ENCODE results near the gene PTPRE. TPM values are rescaled to one million over a fixed set of nuclear protein-coding genes. Genes with fewer than 3 reads are reported as not detected.

Gene PTPRE
- total RNA-seq, 1 experiment from 2014 or later, result 0.70 TPM

- Histone ChIP-seq H4K91ac (ENCODE audit: insufficient read length, low read depth, low read length) (no peak overlapping the region), H2BK5ac (ENCODE audit: insufficient read length, low read length) (no peak overlapping the region), H2BK120ac (ENCODE audit: low read depth, low read length, poor library complexity, severe bottlenecking) (no peak overlapping the region), H3K27me3 (ENCODE audit: insufficient read depth, low read length) (no peaks in the 10 kb centered on the region; the same call in 1 of the 2 replicates), H4K8ac (replicated peaks; ENCODE audit: insufficient read length, low read depth, low read length) (no peak overlapping the region), H3K79me1 (ENCODE audit: insufficient read depth, low read depth, low read length, poor library complexity, severe bottlenecking) (no peaks in the 10 kb centered on the region), H2BK20ac (ENCODE audit: low read depth, low read length, poor library complexity, severe bottlenecking) (no peak overlapping the region), H2BK12ac (ENCODE audit: insufficient read length, low read depth, low read length) (no peak overlapping the region), H3K23ac (ENCODE audit: insufficient read length, low read depth, low read length) (no peak overlapping the region), H3T11ph (ENCODE audit: low read length) (no peak overlapping the region), H3K14ac (ENCODE audit: insufficient read depth, low read length) (no peak overlapping the region), H2AFZ (ENCODE audit: low read length) (no peak overlapping the region), H3K23me2 (ENCODE audit: insufficient read length, low read depth, low read length, poor library complexity, severe bottlenecking) (no peaks in the 10 kb centered on the region), H3K56ac (ENCODE audit: insufficient read length, low read depth, low read length) (no peak overlapping the region), H3K9ac (ENCODE audit: extremely low read depth, insufficient read length, low read length) (no peak overlapping the region), H4K5ac (ENCODE audit: insufficient read length, low read depth, low read length) (no peak overlapping the region), H2BK15ac (ENCODE audit: low read depth, low read length) (no peak overlapping the region), H3K4me1 (ENCODE audit: insufficient read depth, low read length) (no peaks in the 10 kb centered on the region), H3K4me2 (ENCODE audit: insufficient read depth, insufficient read length, low read length) (no peak overlapping the region), H3K27ac (ENCODE audit: insufficient read length, low read depth, low read length) (no peak overlapping the region), H3K79me2 (ENCODE audit: insufficient read depth, low read length) (no peaks in the 10 kb centered on the region), H3K4ac (ENCODE audit: low read depth, low read length) (no peak overlapping the region), H3K18ac (ENCODE audit: insufficient read length, low read depth, low read length) (no peak overlapping the region), H3K9me3 (ENCODE audit: control insufficient read depth, low read depth, low read length) (no peaks in the 10 kb centered on the region), H2AK5ac (ENCODE audit: insufficient read length, low read length) (no peak overlapping the region), H4K20me1 (ENCODE audit: control insufficient read depth, insufficient read depth, insufficient read length) (no peaks in the 10 kb centered on the region)
- Mint-ChIP-seq H3K4me3 (no peak overlapping the region), H3K27ac (no peak overlapping the region), H3K4me1 (peaks cover 3 to 4% of the 10 kb centered on the region in 2 experiments; a peak in 2 of 4 replicates), H3K27me3 (ENCODE audit: low read depth) (peaks cover 42% of the 10 kb centered on the region), H3K9me3 (no peaks in the 10 kb centered on the region), H3K36me3 (ENCODE audit: insufficient read depth in 1 of 3, low read depth in 3 of 3) (no peaks in the 10 kb centered on the region)
- DNase-seq, result no peak
- TF ChIP-seq, protein P1, sequence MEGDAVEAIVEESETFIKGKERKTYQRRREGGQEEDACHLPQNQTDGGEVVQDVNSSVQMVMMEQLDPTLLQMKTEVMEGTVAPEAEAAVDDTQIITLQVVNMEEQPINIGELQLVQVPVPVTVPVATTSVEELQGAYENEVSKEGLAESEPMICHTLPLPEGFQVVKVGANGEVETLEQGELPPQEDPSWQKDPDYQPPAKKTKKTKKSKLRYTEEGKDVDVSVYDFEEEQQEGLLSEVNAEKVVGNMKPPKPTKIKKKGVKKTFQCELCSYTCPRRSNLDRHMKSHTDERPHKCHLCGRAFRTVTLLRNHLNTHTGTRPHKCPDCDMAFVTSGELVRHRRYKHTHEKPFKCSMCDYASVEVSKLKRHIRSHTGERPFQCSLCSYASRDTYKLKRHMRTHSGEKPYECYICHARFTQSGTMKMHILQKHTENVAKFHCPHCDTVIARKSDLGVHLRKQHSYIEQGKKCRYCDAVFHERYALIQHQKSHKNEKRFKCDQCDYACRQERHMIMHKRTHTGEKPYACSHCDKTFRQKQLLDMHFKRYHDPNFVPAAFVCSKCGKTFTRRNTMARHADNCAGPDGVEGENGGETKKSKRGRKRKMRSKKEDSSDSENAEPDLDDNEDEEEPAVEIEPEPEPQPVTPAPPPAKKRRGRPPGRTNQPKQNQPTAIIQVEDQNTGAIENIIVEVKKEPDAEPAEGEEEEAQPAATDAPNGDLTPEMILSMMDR (conservative IDR thresholded peaks at IDR 0.05), result no peak
- WGBS (ENCODE audit: extremely low coverage, insufficient read length, low lambda C conversion rate), result no CpG with 5 or more reads among the region's 8 CpGs
These were observed 2.0 kb downstream of the PTPRE start for GRCh38 chr10:127908959-127909267.

Data from H9 (cell line).